K562 (cell line): ENCODE measurements around the gene SAP130. TPM values are rescaled to one million over a fixed set of nuclear protein-coding genes. Genes with fewer than 3 reads are reported as not detected.

ENCODE experiments used
- ATAC-seq: fragments of 200-7000 bp; cut with Tn5 transposase; 3 replicates; pipeline ENCODE4 v1.9.1; 2020; ENCODE audit warnings: moderate library complexity
- BruUV-seq: library from RNA; stranded (reverse); fragments of 400-500 nt; replicated peaks from 2 replicates; lab custom pipeline; 2021; lab: Mats Ljungman, UMichigan
- CTCF ChIA-PET: fragments of 300-600 bp; formaldehyde crosslinking; extraction: SDS; loops from one replicate; lab custom pipeline; 2021; ENCODE audit warnings: low intra/inter-chr PET ratio; lab: Yijun Ruan, JAX
- POLR2A ChIA-PET: fragments of 300-600, 350-650 bp; sonication (Branson Sonifier 250); formaldehyde crosslinking; extraction: SDS; loops from one replicate; lab custom pipeline; 2021; ENCODE audit warnings: antibody characterized with exemption, inconsistent platforms; lab: Yijun Ruan, JAX
- DNase-seq, 4 experiments: peaks; one replicate each; pipeline versions ENCODE4 v3.0.0 to v3.0.0-alpha.2; 2011 to 2018; ENCODE audit warnings: low spot score in 3 of 4, mixed read lengths in 3 of 4; ENCODE audit errors: extremely low read depth in 1 of 4
- FAIRE-seq: peaks from 2 replicates; lab custom pipeline; 2011; peaks lifted over from hg19 to GRCh38; lab: Jason Lieb, UNC
- H2AFZ ChIP-seq: 2 replicates; pipeline ENCODE4 v1.6.0; 2011; ENCODE audit warnings: low read depth, low read length, control low read depth, inconsistent platforms
- H3K27ac ChIP-seq: fragments of 200-600 bp; 3 replicates; pipeline ENCODE4 v1.8.0; 2011; ENCODE audit warnings: low read depth, mild to moderate bottlenecking, control low read depth, inconsistent platforms, low read length, moderate library complexity, mixed read lengths; ENCODE audit errors: extremely low read depth
- H3K27me3 ChIP-seq, 2 experiments: fragments of 300-600 bp in 1 of 2; 2 replicates in 1 of 2; 3 replicates in 1 of 2; pipeline versions ENCODE4 v1.6.0 to v1.8.0; 2011; ENCODE audit warnings: inconsistent platforms in 2 of 2, low read length in 2 of 2, mild to moderate bottlenecking in 1 of 2, mixed read lengths in 1 of 2, moderate library complexity in 1 of 2; ENCODE audit not compliant: control insufficient read depth in 2 of 2, insufficient read depth in 2 of 2
- H3K36me3 ChIP-seq: fragments of 300-600 bp; 3 replicates; pipeline ENCODE4 v1.8.0; 2011; ENCODE audit warnings: mild to moderate bottlenecking, low read length, inconsistent platforms; ENCODE audit not compliant: control insufficient read depth, insufficient read depth
- H3K4me1 ChIP-seq, 2 experiments: fragments of 200-600 bp in 1 of 2; replicated peaks in 1 of 2; 2 replicates in 1 of 2; 3 replicates in 1 of 2; pipeline versions ENCODE4 v1.5.1 to v1.8.0; 2011; ENCODE audit warnings: inconsistent platforms in 2 of 2, low read length in 2 of 2, mild to moderate bottlenecking in 1 of 2, mixed read lengths in 1 of 2, moderate library complexity in 1 of 2; ENCODE audit not compliant: control insufficient read depth in 2 of 2, insufficient read depth in 2 of 2
- H3K4me2 ChIP-seq: 2 replicates; pipeline ENCODE4 v1.6.1; 2011; ENCODE audit warnings: low read length, control low read depth, inconsistent platforms, mixed read lengths; ENCODE audit not compliant: insufficient read depth
- H3K4me3 ChIP-seq: fragments of 200-600 bp; sonication (generic), shearing (Covaris generic); 2 replicates; pipeline ENCODE4 v1.5.1; 2016; ENCODE audit warnings: control low read depth, inconsistent platforms
- H3K79me2 ChIP-seq: fragments of 200-600 bp; 3 replicates; pipeline ENCODE4 v1.8.0; 2011; ENCODE audit warnings: low read length, inconsistent platforms; ENCODE audit not compliant: control insufficient read depth, insufficient read depth
- H3K9ac ChIP-seq, 2 experiments: 2 replicates each; pipeline versions ENCODE4 v1.6.0 to v1.6.1; 2011; ENCODE audit warnings: low read depth in 2 of 2, low read length in 2 of 2, control low read depth in 1 of 2, inconsistent platforms in 1 of 2, mild to moderate bottlenecking in 1 of 2, mixed read lengths in 1 of 2; ENCODE audit not compliant: insufficient read depth in 1 of 2
- H3K9me1 ChIP-seq: one replicate; pipeline ENCODE4 v1.6.0; 2011; ENCODE audit warnings: inconsistent platforms, mild to moderate bottlenecking, low read length, moderate library complexity; ENCODE audit not compliant: control insufficient read depth, insufficient read depth
- H3K9me3 ChIP-seq: replicated peaks from 2 replicates; pipeline ENCODE4 v1.5.1; 2011; ENCODE audit warnings: low read depth, low read length, inconsistent platforms; ENCODE audit not compliant: control insufficient read depth, insufficient read depth
- H4K20me1 ChIP-seq: replicated peaks from 2 replicates; pipeline ENCODE4 v1.6.1; 2011; ENCODE audit warnings: low read length, inconsistent platforms, mixed read lengths; ENCODE audit not compliant: control insufficient read depth, insufficient read depth
- BRD9 ChIP-seq: fragments of 450-650 bp; IDR thresholded peaks from 2 replicates; pipeline ENCODE4 v1.6.1; 2018; ENCODE audit warnings: low read depth; ENCODE audit not compliant: partially characterized antibody
- CEBPG ChIP-seq, 3 experiments: fragments of 200-800 bp in 1 of 3; sonication (Bioruptor generic) in 1 of 3; sonication (generic) in 1 of 3; formaldehyde crosslinking in 1 of 3; IDR thresholded peaks in 2 of 3; conservative IDR thresholded peaks in 1 of 3; 2 replicates each; pipeline versions ENCODE4 v1.6.1 to v1.8.0; 2016 to 2022; ENCODE audit warnings: missing compliant biosample characterization in 2 of 3, missing genetic modification characterization in 2 of 3, mild to moderate bottlenecking in 1 of 3, missing genetic modification reagents in 1 of 3
- FOXA3 ChIP-seq, 2 experiments: fragments of 450-650 bp in 1 of 2; sonication (generic) in 1 of 2; formaldehyde crosslinking; IDR thresholded peaks in 1 of 2; conservative IDR thresholded peaks in 1 of 2; 2 replicates each; pipeline versions ENCODE4 v1.4.0 to v1.8.0; 2020 to 2022; ENCODE audit warnings: mild to moderate bottlenecking in 2 of 2, missing genetic modification reagents in 1 of 2
- KLF6 ChIP-seq: fragments of 250-450 bp; sonication (Bioruptor Pico); IDR thresholded peaks from 2 replicates; pipeline ENCODE4 v1.4.0; 2020; ENCODE audit warnings: mild to moderate bottlenecking, moderate library complexity, borderline replicate concordance
- SMAD1 ChIP-seq: fragments of 150-350 bp; IDR thresholded peaks from 2 replicates; pipeline ENCODE4 v1.6.1; 2014; ENCODE audit warnings: low read length, low read depth; ENCODE audit not compliant: partially characterized antibody
- SREBF2 ChIP-seq: sonication (generic); formaldehyde crosslinking; IDR thresholded peaks from 2 replicates; pipeline ENCODE4 v1.4.0; 2020; ENCODE audit warnings: mild to moderate bottlenecking, missing genetic modification reagents
- TBL1XR1 ChIP-seq, 2 experiments: IDR thresholded peaks; 2 replicates each; pipeline ENCODE4 v1.6.1; 2012; ENCODE audit warnings: improper control_type of control experiment in 2 of 2, low read length in 2 of 2, mild to moderate bottlenecking in 1 of 2
- ZNF707 ChIP-seq: fragments of 250-450 bp; sonication (Bioruptor Pico); conservative IDR thresholded peaks from 2 replicates; pipeline ENCODE4 v1.8.0; 2022; ENCODE audit warnings: inconsistent platforms, mild to moderate bottlenecking, moderate library complexity
- WGBS: fragments of 100-300 bp; shearing (Covaris generic); methylation state at CpG from one replicate; pipeline ENCODE4 v1.1.6; 2016; ENCODE audit warnings: low coverage, mixed read lengths; ENCODE audit not compliant: insufficient coverage; ENCODE audit errors: missing lambda C conversion rate; 5-methylcytosine and 5-hydroxymethylcytosine counted together
- in situ Hi-C: fragments of 300-500 bp; cut with MboI; formaldehyde crosslinking; loops from 4 replicates; pipeline ENCODE4 v1.15.0; 2018; ENCODE audit warnings: inconsistent platforms, mixed read lengths
- intact Hi-C: fragments of 100-400 bp; cut with micrococcal nuclease; formaldehyde crosslinking; loops from 2 replicates; pipeline ENCODE4 v1.14.2; 2022
- polyA plus RNA-seq, 8 experiments: library from polyadenylated mRNA; depleted of rRNA in 4 of 8; stranded (reverse) in 5 of 8; unstranded in 3 of 8; fragments of >200 nt; fragmentation: Nextera tagmentation in 2 of 8; fragmentation: Illumina TruSeq in 1 of 8; extraction: Ambion mirVana in 2 of 8; extraction: Trizol in 1 of 8; gene quantifications; 2 replicates each; pipeline versions ENCODE4 v1.2.1 to v1.2.3, GENCODE V29; 2011 to 2014; ENCODE audit warnings: inconsistent platforms in 1 of 8, missing spikeins in 1 of 8
- total RNA-seq, 7 experiments: library from RNA; depleted of rRNA in 6 of 7; stranded (reverse); fragments of >200 nt in 6 of 7; fragmentation: Illumina TruSeq in 2 of 7; extraction: Trizol in 2 of 7; gene quantifications; 2 replicates each; pipeline versions ENCODE4 v1.2.1 to v1.2.3, GENCODE V29; 2011 to 2021; ENCODE audit warnings: low replicate concordance in 1 of 7
- TF ChIP-seq, protein P1 (sequence below): IDR thresholded peaks from 2 replicates; pipeline ENCODE4 v1.6.1; 2012; ENCODE audit warnings: low read depth, low read length, improper control_type of control experiment, borderline replicate concordance
- TF ChIP-seq, protein P2 (sequence below): fragments of 150-350 bp; conservative IDR thresholded peaks from 2 replicates; pipeline ENCODE4 v1.6.1; 2014; ENCODE audit warnings: low read length
- TF ChIP-seq, protein P3 (sequence below): IDR thresholded peaks from 3 replicates; pipeline ENCODE4 v1.6.1; 2011; ENCODE audit warnings: borderline replicate concordance, mild to moderate bottlenecking, moderate library complexity; ENCODE audit not compliant: insufficient read length; ENCODE audit errors: extremely low read depth
- TF ChIP-seq, protein P4 (sequence below): fragments of 250-450 bp; sonication (Bioruptor Pico); IDR thresholded peaks from 2 replicates; pipeline ENCODE4 v1.5.0; 2021

The SAP130 gene
- total and polyA plus RNA-seq, 9 of the 15 experiments (the other 6 are each of a cell fraction or from before 2014, with no cell fraction given) = 4.5 to 33.4 (median 7.4) TPM

DNA sequence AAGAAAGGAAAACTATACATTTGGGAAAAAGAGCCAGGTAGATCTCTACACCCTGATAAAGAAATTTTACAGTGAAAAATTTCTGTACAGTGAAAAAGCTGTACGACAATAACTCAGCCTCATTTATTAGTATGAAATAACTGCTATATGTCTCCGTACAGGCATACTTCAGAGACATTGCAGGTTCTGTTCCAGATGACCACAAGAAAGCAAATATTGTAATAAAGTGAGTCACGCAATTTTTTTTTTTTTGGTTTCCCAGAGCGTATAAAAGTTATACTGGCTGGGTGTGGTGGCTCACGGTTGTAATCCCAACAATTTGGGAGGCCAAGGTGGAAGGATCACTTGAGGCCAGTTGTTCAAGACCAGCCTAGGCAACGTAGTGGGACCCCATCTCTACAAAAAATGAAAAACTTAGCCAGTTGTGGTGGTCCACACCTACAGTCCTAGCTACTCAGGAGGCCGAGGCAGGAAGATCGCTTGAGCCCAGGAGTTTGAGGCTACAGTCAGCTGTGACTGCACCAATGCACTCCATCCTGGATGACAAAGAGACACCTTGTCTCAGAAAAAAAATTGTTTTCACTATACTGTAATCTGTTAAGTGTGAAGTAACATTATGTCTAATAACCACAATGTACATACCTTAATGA is 113.9 kb downstream of the SAP130 start:
- no peak overlapping the region for H3K27ac ChIP-seq
- H2AFZ ChIP-seq = no peak overlapping the region
- ChIA-PET CTCF (no interaction called here), POLR2A (no interaction called here)
- H3K9me1 ChIP-seq = no peaks in the 10 kb centered on the region
- WGBS = 20% methylated on average over 8 of the region's 8 CpGs
- BruUV-seq = no TSS peak
- no peak overlapping the region for H3K9ac ChIP-seq
- DNase-seq = no peak
- no peaks in the 10 kb centered on the region for H3K9me3 ChIP-seq
- H3K4me1 ChIP-seq = no peaks in the 10 kb centered on the region; a peak in 1 of 5 replicates
- no peaks in the 10 kb centered on the region for H3K79me2 ChIP-seq
- no peak overlapping the region for H3K4me3 ChIP-seq
- no peak for ATAC-seq
- H4K20me1 ChIP-seq = no peaks in the 10 kb centered on the region
- H3K4me2 ChIP-seq = no peak overlapping the region
- no peaks in the 10 kb centered on the region for H3K36me3 ChIP-seq
- peaks cover 0 to 3% of the 10 kb centered on the region in 2 experiments; a peak in 3 of 5 replicates for H3K27me3 ChIP-seq
- FAIRE-seq = no peak
- intact Hi-C loops (no loop called here), in situ Hi-C loops (no loop called here)
- TF ChIP-seq BRD9 (no peak), FOXA3 (CRISPR knock-in tag; conservative IDR thresholded peaks at IDR 0.05 in 1 of 2, IDR thresholded peaks at IDR 0.05 in 1 of 2) (no peak), SREBF2 (no peak), KLF6 (CRISPR knock-in tag) (no peak), SMAD1 (no peak), CEBPG (CRISPR knock-in tag; IDR thresholded peaks at IDR 0.05) (no peak), CEBPG (tag; conservative IDR thresholded peaks at IDR 0.05 in 1 of 2, IDR thresholded peaks at IDR 0.05 in 1 of 2) (no peak), ZNF707 (CRISPR knock-in tag) (no peak), TBL1XR1 (IDR thresholded peaks at IDR 0.05; ENCODE audit: low read length in 2 of 2) (no peak)
- TF ChIP-seq, protein P1, sequence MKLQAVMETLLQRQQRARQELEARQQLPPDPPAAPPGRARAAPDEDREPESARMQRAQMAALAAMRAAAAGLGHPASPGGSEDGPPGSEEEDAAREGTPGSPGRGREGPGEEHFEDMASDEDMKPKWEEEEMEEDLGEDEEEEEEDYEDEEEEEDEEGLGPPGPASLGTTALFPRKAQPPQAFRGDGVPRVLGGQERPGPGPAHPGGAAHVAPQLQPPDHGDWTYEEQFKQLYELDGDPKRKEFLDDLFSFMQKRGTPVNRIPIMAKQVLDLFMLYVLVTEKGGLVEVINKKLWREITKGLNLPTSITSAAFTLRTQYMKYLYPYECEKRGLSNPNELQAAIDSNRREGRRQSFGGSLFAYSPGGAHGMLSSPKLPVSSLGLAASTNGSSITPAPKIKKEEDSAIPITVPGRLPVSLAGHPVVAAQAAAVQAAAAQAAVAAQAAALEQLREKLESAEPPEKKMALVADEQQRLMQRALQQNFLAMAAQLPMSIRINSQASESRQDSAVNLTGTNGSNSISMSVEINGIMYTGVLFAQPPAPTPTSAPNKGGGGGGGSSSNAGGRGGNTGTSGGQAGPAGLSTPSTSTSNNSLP = no peak
- TF ChIP-seq, protein P2, sequence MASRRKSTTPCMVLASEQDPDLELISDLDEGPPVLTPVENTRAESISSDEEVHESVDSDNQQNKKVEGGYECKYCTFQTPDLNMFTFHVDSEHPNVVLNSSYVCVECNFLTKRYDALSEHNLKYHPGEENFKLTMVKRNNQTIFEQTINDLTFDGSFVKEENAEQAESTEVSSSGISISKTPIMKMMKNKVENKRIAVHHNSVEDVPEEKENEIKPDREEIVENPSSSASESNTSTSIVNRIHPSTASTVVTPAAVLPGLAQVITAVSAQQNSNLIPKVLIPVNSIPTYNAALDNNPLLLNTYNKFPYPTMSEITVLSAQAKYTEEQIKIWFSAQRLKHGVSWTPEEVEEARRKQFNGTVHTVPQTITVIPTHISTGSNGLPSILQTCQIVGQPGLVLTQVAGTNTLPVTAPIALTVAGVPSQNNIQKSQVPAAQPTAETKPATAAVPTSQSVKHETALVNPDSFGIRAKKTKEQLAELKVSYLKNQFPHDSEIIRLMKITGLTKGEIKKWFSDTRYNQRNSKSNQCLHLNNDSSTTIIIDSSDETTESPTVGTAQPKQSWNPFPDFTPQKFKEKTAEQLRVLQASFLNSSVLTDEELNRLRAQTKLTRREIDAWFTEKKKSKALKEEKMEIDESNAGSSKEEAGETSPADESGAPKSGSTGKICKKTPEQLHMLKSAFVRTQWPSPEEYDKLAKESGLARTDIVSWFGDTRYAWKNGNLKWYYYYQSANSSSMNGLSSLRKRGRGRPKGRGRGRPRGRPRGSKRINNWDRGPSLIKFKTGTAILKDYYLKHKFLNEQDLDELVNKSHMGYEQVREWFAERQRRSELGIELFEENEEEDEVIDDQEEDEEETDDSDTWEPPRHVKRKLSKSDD = no peak
- TF ChIP-seq, protein P3, sequence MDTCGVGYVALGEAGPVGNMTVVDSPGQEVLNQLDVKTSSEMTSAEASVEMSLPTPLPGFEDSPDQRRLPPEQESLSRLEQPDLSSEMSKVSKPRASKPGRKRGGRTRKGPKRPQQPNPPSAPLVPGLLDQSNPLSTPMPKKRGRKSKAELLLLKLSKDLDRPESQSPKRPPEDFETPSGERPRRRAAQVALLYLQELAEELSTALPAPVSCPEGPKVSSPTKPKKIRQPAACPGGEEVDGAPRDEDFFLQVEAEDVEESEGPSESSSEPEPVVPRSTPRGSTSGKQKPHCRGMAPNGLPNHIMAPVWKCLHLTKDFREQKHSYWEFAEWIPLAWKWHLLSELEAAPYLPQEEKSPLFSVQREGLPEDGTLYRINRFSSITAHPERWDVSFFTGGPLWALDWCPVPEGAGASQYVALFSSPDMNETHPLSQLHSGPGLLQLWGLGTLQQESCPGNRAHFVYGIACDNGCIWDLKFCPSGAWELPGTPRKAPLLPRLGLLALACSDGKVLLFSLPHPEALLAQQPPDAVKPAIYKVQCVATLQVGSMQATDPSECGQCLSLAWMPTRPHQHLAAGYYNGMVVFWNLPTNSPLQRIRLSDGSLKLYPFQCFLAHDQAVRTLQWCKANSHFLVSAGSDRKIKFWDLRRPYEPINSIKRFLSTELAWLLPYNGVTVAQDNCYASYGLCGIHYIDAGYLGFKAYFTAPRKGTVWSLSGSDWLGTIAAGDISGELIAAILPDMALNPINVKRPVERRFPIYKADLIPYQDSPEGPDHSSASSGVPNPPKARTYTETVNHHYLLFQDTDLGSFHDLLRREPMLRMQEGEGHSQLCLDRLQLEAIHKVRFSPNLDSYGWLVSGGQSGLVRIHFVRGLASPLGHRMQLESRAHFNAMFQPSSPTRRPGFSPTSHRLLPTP = no peak
- TF ChIP-seq, protein P4, sequence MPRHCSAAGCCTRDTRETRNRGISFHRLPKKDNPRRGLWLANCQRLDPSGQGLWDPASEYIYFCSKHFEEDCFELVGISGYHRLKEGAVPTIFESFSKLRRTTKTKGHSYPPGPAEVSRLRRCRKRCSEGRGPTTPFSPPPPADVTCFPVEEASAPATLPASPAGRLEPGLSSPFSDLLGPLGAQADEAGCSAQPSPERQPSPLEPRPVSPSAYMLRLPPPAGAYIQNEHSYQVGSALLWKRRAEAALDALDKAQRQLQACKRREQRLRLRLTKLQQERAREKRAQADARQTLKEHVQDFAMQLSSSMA = no peak
